Peyer's patch (tissue), 4 donors: Measurements from ENCODE around the gene ABCD1. TPM values are rescaled to one million over a fixed set of nuclear protein-coding genes. Genes with fewer than 3 reads are reported as not detected.

ENCODE experiments used
- DNase-seq, 3 donors: peaks; one replicate each; pipeline ENCODE4 v3.0.0-alpha.2; 2017 to 2019
- H3K27ac ChIP-seq, 4 donors: fragments of 200-600 bp; sonication (generic); one replicate each; pipeline ENCODE4 v1.5.1; 2016 to 2019
- H3K27me3 ChIP-seq, 2 donors: fragments of 200-600 bp; sonication (generic); one replicate each; pipeline ENCODE4 v1.5.1; 2019
- H3K36me3 ChIP-seq, 3 donors: fragments of 200-600 bp; sonication (generic); one replicate each; pipeline ENCODE4 v1.5.1; 2016 to 2019
- H3K4me1 ChIP-seq, 4 donors: fragments of 200-600 bp; sonication (generic); one replicate each; pipeline ENCODE4 v1.5.1; 2016 to 2019
- H3K4me3 ChIP-seq, 4 donors: fragments of 200-600 bp; sonication (generic); 1 replicate in 3 of 4; 2 replicates in 1 of 4; pipeline ENCODE4 v1.5.1; 2016 to 2019; ENCODE audit warnings: mild to moderate bottlenecking in 1 of 4
- H3K9me3 ChIP-seq, 4 donors: fragments of 200-600 bp; sonication (generic); one replicate each; pipeline ENCODE4 v1.5.1; 2016 to 2019; ENCODE audit warnings: mild to moderate bottlenecking in 1 of 4
- CTCF ChIP-seq, 6 experiments: fragments of 450-650 bp in 4 of 6; fragments of 200-600 bp in 2 of 6; sonication (generic) in 1 of 6; IDR thresholded peaks; one replicate each; pipeline ENCODE4 v1.5.1; 2017 to 2019; ENCODE audit warnings: antibody characterized with exemption in 6 of 6, mild to moderate bottlenecking in 3 of 6, moderate library complexity in 1 of 6
- POLR2A ChIP-seq, 2 donors: fragments of 450-650 bp; IDR thresholded peaks; one replicate each; pipeline ENCODE4 v1.5.1; 2017; ENCODE audit warnings: antibody characterized with exemption in 2 of 2, mild to moderate bottlenecking in 2 of 2, moderate library complexity in 2 of 2
- total RNA-seq, 4 donors: library from RNA; depleted of rRNA; stranded (reverse); fragments of >200 nt; gene quantifications; one replicate each; pipeline ENCODE4 v1.1.0, GENCODE V29; 2016

The ABCD1 gene
- total RNA-seq, 4 donors from 2014 or later = 14.9 to 94.2 (median 68.0) TPM

- Histone ChIP-seq H3K27me3 (no peaks in the 10 kb centered on the region), H3K9me3 (no peaks in the 10 kb centered on the region), H3K4me3 (no peak overlapping the region), H3K4me1 (peaks cover 0 to 6% (median 0%) of the 10 kb centered on the region in 4 donors), H3K27ac (no peak overlapping the region), H3K36me3 (no peaks in the 10 kb centered on the region)
- peak in 1 of 3 donors; percentile 34 for DNase-seq
- TF ChIP-seq POLR2A (IDR thresholded peaks at IDR 0.05) = no peak
- TF ChIP-seq CTCF (IDR thresholded peaks at IDR 0.05) = no peak
Measured at GRCh38 chrX:153685751-153686696, 38.6 kb upstream of the ABCD1 start.

- no peaks in the 10 kb centered on the region for H3K9me3 ChIP-seq
- H3K36me3 ChIP-seq = no peaks in the 10 kb centered on the region
- peak in 1 of 3 donors; percentile 47 for DNase-seq
- H3K27me3 ChIP-seq = no peaks in the 10 kb centered on the region
- TF ChIP-seq POLR2A (IDR thresholded peaks at IDR 0.05) (no peak), CTCF (IDR thresholded peaks at IDR 0.05) (no peak)
- no peak overlapping the region for H3K27ac ChIP-seq
- H3K4me3 ChIP-seq = peak overlapping the region in 1 of 4 donors; percentile 56
- peaks cover 0 to 6% (median 0%) of the 10 kb centered on the region in 4 donors for H3K4me1 ChIP-seq
Measured at GRCh38 chrX:153686711-153687110, 37.9 kb upstream of the ABCD1 start.

- DNase-seq = peak; percentile 48 to 83 (median 77)
- Histone ChIP-seq H3K27ac (peak within 1 kb of the TSS in 2 of 4 donors; percentile 46 to 65), H3K27me3 (no peaks in the 10 kb centered on the region), H3K4me3 (peak within 1 kb of the TSS; percentile 32 to 60 (median 50)), H3K9me3 (no peaks in the 10 kb centered on the region), H3K4me1 (peaks cover 0 to 6% (median 0%) of the 10 kb centered on the region in 4 donors), H3K36me3 (no peaks in the 10 kb centered on the region)
- peak in 2 of 6 experiments; percentile 17 to 40 for TF ChIP-seq CTCF (IDR thresholded peaks at IDR 0.05)
- peak; percentile 39 to 58 for TF ChIP-seq POLR2A (IDR thresholded peaks at IDR 0.05)
Measured at GRCh38 chrX:153687121-153688039, 37.3 kb upstream of the ABCD1 start, which contains the start of gene SLC6A8. SLC6A8 (plus strand) TSS chrX:153687926; CDS start chrX:153688575, 649 bp downstream.

- no peak for TF ChIP-seq CTCF (IDR thresholded peaks at IDR 0.05)
- no peak for TF ChIP-seq POLR2A (IDR thresholded peaks at IDR 0.05)
- no peaks in the 10 kb centered on the region for H3K9me3 ChIP-seq
Measured at GRCh38 chrX:153688071-153688470, 36.6 kb upstream of the ABCD1 start.

GRCh38 chrX:153688506-153688905 is 36.1 kb upstream of the ABCD1 start:
- TF ChIP-seq CTCF (IDR thresholded peaks at IDR 0.05) = no peak
- no peak for TF ChIP-seq POLR2A (IDR thresholded peaks at IDR 0.05)
- H3K36me3 ChIP-seq = no peaks in the 10 kb centered on the region
- no peaks in the 10 kb centered on the region for H3K27me3 ChIP-seq
- peak overlapping the region; percentile 30 to 60 (median 48) for H3K4me3 ChIP-seq
- peak in 1 of 3 donors; percentile 48 for DNase-seq
- H3K27ac ChIP-seq = peak overlapping the region in 2 of 4 donors; percentile 43 to 65
- H3K4me1 ChIP-seq = peaks cover 0 to 6% (median 0%) of the 10 kb centered on the region in 4 donors
- H3K9me3 ChIP-seq = no peaks in the 10 kb centered on the region

More at GRCh38 chrX:153688071-153688470, 36.6 kb upstream of the ABCD1 start:
- H3K4me3 ChIP-seq = peak overlapping the region in 2 of 4 donors; percentile 41 to 58
- DNase-seq = no peak
- peaks cover 0 to 6% (median 0%) of the 10 kb centered on the region in 4 donors for H3K4me1 ChIP-seq
- H3K27me3 ChIP-seq = no peaks in the 10 kb centered on the region
- peak overlapping the region in 1 of 4 donors; percentile 46 for H3K27ac ChIP-seq
- no peaks in the 10 kb centered on the region for H3K36me3 ChIP-seq
